Endothelial cell of umbilical vein (primary cell): ENCODE results near the gene GLB1L2. TPM values are rescaled to one million over a fixed set of nuclear protein-coding genes. Genes with fewer than 3 reads are reported as not detected.

Experiments used
- BruUV-seq: library from RNA; stranded (reverse); fragments of 400-500 nt; replicated peaks from 2 replicates; lab custom pipeline; 2021; lab: Mats Ljungman, UMichigan
- CTCF ChIA-PET: fragments of 300-600, 350-600 bp; sonication (Branson Sonifier 250); formaldehyde crosslinking; loops from one replicate; lab custom pipeline; 2021; ENCODE audit warnings: antibody characterized with exemption, inconsistent platforms; lab: Charles Lee
- POLR2A ChIA-PET: fragments of 300-600, 350-600 bp; sonication (Branson Sonifier 250); formaldehyde crosslinking; loops from one replicate; lab custom pipeline; 2021; ENCODE audit warnings: antibody characterized with exemption, inconsistent platforms; lab: Charles Lee
- DNase-seq: peaks from one replicate; pipeline ENCODE4 v3.0.0-alpha.2; 2011; ENCODE audit warnings: low read depth, low spot score
- FAIRE-seq: peaks from 2 replicates; lab custom pipeline; 2011; peaks lifted over from hg19 to GRCh38; lab: Jason Lieb, UNC
- H2AFZ ChIP-seq: 2 replicates; pipeline ENCODE4 v1.6.0; 2012; ENCODE audit warnings: low read depth, low read length, control low read depth, inconsistent platforms
- H3K27ac ChIP-seq: 2 replicates; pipeline ENCODE4 v1.5.1; 2011; ENCODE audit warnings: low read depth, mild to moderate bottlenecking, control low read depth, low read length, moderate library complexity; ENCODE audit not compliant: insufficient read depth
- H3K27me3 ChIP-seq, 2 experiments: 2 replicates each; pipeline versions ENCODE4 v1.6.0 to v1.6.1; 2011; ENCODE audit warnings: low read length in 2 of 2, mixed read lengths in 1 of 2; ENCODE audit not compliant: control insufficient read depth in 2 of 2, insufficient read depth in 2 of 2
- H3K36me3 ChIP-seq, 2 experiments: 2 replicates in 1 of 2; 3 replicates in 1 of 2; pipeline ENCODE4 v1.5.1; 2011; ENCODE audit warnings: low read length in 2 of 2, mild to moderate bottlenecking in 1 of 2, moderate library complexity in 1 of 2; ENCODE audit not compliant: control insufficient read depth in 2 of 2, insufficient read depth in 2 of 2; ENCODE audit errors: extremely low read depth in 1 of 2
- H3K4me1 ChIP-seq: 3 replicates; pipeline ENCODE4 v1.5.1; 2011; ENCODE audit warnings: mild to moderate bottlenecking, low read length; ENCODE audit not compliant: control insufficient read depth, insufficient read depth; ENCODE audit errors: extremely low read depth
- H3K4me2 ChIP-seq: 2 replicates; pipeline ENCODE4 v1.6.1; 2011; ENCODE audit warnings: low read length, control low read depth, mixed read lengths; ENCODE audit not compliant: insufficient read depth
- H3K4me3 ChIP-seq, 3 experiments: fragments of 200-600 bp in 1 of 3; sonication (generic), shearing (Covaris generic) in 1 of 3; replicated peaks in 1 of 3; 2 replicates each; pipeline ENCODE4 v1.5.1; 2011 to 2016; ENCODE audit warnings: control low read depth in 3 of 3, low read length in 3 of 3, mild to moderate bottlenecking in 2 of 3, inconsistent platforms in 1 of 3, low read depth in 1 of 3, moderate library complexity in 1 of 3; ENCODE audit not compliant: insufficient read depth in 1 of 3
- H3K79me2 ChIP-seq: 2 replicates; pipeline ENCODE4 v1.6.0; 2012; ENCODE audit warnings: low read length, inconsistent platforms; ENCODE audit not compliant: control insufficient read depth, insufficient read depth
- H3K9ac ChIP-seq: replicated peaks from 2 replicates; pipeline ENCODE3; 2011; ENCODE audit warnings: low read length, control low read depth; ENCODE audit not compliant: insufficient read depth; ENCODE audit errors: extremely low read depth
- H3K9me1 ChIP-seq: replicated peaks from 3 replicates; pipeline ENCODE4 v1.6.0; 2011; ENCODE audit warnings: mild to moderate bottlenecking, low read length; ENCODE audit not compliant: control insufficient read depth, insufficient read depth; ENCODE audit errors: extremely low read depth
- H3K9me3 ChIP-seq: replicated peaks from 2 replicates; pipeline ENCODE4 v1.5.1; 2012; ENCODE audit warnings: low read length, inconsistent platforms; ENCODE audit not compliant: control insufficient read depth, insufficient read depth
- H4K20me1 ChIP-seq: replicated peaks from 2 replicates; pipeline ENCODE3; 2011; ENCODE audit warnings: mild to moderate bottlenecking, low read length; ENCODE audit not compliant: control insufficient read depth, insufficient read depth; ENCODE audit errors: extremely low read depth
- EZH2 ChIP-seq: IDR thresholded peaks from 2 replicates; pipeline ENCODE4 v1.6.1; 2012; ENCODE audit warnings: borderline replicate concordance, low read depth, mild to moderate bottlenecking, moderate library complexity, low read length, inconsistent platforms; ENCODE audit not compliant: severe bottlenecking
- FOS ChIP-seq: IDR thresholded peaks from 2 replicates; pipeline ENCODE4 v1.6.1; 2011; ENCODE audit warnings: mild to moderate bottlenecking, low read length, moderate library complexity, borderline replicate concordance; ENCODE audit not compliant: insufficient read depth
- GATA2 ChIP-seq: IDR thresholded peaks from 2 replicates; pipeline ENCODE4 v1.7.0; 2011; ENCODE audit warnings: low read depth, mild to moderate bottlenecking, moderate library complexity, mixed read lengths, low read length; ENCODE audit not compliant: insufficient read length, insufficient read depth
- JUN ChIP-seq: IDR thresholded peaks from 2 replicates; pipeline ENCODE4 v1.6.1; 2011; ENCODE audit warnings: borderline replicate concordance, low read depth; ENCODE audit not compliant: insufficient read length, insufficient read depth
- MYC ChIP-seq: IDR thresholded peaks from one replicate; pipeline ENCODE4 v1.6.1; 2011; ENCODE audit warnings: mild to moderate bottlenecking, low read depth, low read length
- POLR2A ChIP-seq: IDR thresholded peaks from 2 replicates; pipeline ENCODE4 v1.6.1; 2012; ENCODE audit warnings: low read depth, mild to moderate bottlenecking, control low read depth, low read length
- POLR2AphosphoS5 ChIP-seq: IDR thresholded peaks from 2 replicates; pipeline ENCODE4 v1.6.1; 2012; ENCODE audit warnings: low read depth, mild to moderate bottlenecking, control low read depth, low read length, moderate library complexity; ENCODE audit not compliant: insufficient read depth
- dilution Hi-C: fragments of 300-500 bp; cut with MboI; formaldehyde crosslinking; loops from one replicate; pipeline ENCODE4 v1.15.0; 2019; ENCODE audit warnings: low sequenced_read_pairs; ENCODE audit not compliant: extremely low pct_ligation_motif_present
- intact Hi-C: fragments of 100-400 bp; cut with micrococcal nuclease; formaldehyde crosslinking; loops from one replicate; pipeline ENCODE4 v1.10.0; 2022
- polyA plus RNA-seq, 4 experiments: library from polyadenylated mRNA; depleted of rRNA in 3 of 4; stranded (reverse) in 3 of 4; unstranded in 1 of 4; fragments of >200 nt; gene quantifications; 2 replicates each; pipeline versions ENCODE4 v1.2.1 to v1.2.3, GENCODE V29; 2011 to 2012; ENCODE audit warnings: missing spikeins in 1 of 4
- total RNA-seq: library from RNA; stranded (reverse); gene quantifications from 2 replicates; pipeline ENCODE4 v1.2.3, GENCODE V29; 2021
- TF ChIP-seq, protein P1 (sequence below), 2 donors: IDR thresholded peaks; 1 replicate in 1 of 2; 2 replicates in 1 of 2; pipeline ENCODE4 v1.5.1; 2011; ENCODE audit warnings: low read length in 2 of 2, mild to moderate bottlenecking in 2 of 2, moderate library complexity in 2 of 2, control low read depth in 1 of 2, inconsistent platforms in 1 of 2, low read depth in 1 of 2; ENCODE audit not compliant: insufficient read depth in 1 of 2; ENCODE audit errors: extremely low read depth in 1 of 2
- TF ChIP-seq, protein P2 (sequence below): IDR thresholded peaks from 2 replicates; pipeline ENCODE4 v1.6.1; 2011; ENCODE audit not compliant: insufficient read depth, insufficient read length

GLB1L2 gene
- total and polyA plus RNA-seq, 2 donors (not counting 3 experiments of a cell fraction or from before 2014, with no cell fraction given), result 0.55 to 0.59 TPM

DNA sequence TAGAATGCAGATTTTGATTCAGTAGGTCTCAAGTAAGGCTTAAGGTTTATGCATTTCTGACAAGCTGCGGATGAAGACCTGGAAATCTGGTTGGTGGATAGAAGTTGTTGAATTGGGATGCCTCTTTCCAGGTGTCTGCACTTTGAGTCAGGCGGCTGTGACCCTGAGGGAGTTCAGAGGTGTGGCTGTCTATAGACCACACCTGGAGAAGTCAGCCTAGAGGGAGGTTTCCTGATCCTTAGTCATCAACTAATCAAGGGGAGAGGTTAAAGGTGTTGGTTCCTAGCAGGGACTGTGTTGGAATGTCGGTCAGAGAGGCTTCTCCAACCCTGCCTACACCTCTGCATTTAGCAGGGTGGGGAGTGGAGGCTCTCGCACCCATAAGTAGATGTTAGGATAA lies 8.0 kb downstream of the GLB1L2 start:
- Histone ChIP-seq H3K79me2 (no peaks in the 10 kb centered on the region), H3K9me3 (no peaks in the 10 kb centered on the region), H3K9me1 (no peaks in the 10 kb centered on the region), H3K4me2 (no peak overlapping the region), H3K4me3 (no peak overlapping the region), H3K27me3 (no peaks in the 10 kb centered on the region), H3K9ac (no peak overlapping the region), H4K20me1 (no peaks in the 10 kb centered on the region), H2AFZ (no peak overlapping the region), H3K36me3 (no peaks in the 10 kb centered on the region), H3K4me1 (no peaks in the 10 kb centered on the region), H3K27ac (no peak overlapping the region)
- no TSS peak for BruUV-seq
- intact Hi-C loops (loop anchor here (10.0 kb wide), 1 partner anchor 305 kb away; no protein-coding TSS in a partner anchor), dilution Hi-C loops (no loop called here)
- DNase-seq (no peak), FAIRE-seq (no peak)
- ChIA-PET POLR2A (no interaction called here), CTCF (no interaction called here)
- TF ChIP-seq, protein P1, sequence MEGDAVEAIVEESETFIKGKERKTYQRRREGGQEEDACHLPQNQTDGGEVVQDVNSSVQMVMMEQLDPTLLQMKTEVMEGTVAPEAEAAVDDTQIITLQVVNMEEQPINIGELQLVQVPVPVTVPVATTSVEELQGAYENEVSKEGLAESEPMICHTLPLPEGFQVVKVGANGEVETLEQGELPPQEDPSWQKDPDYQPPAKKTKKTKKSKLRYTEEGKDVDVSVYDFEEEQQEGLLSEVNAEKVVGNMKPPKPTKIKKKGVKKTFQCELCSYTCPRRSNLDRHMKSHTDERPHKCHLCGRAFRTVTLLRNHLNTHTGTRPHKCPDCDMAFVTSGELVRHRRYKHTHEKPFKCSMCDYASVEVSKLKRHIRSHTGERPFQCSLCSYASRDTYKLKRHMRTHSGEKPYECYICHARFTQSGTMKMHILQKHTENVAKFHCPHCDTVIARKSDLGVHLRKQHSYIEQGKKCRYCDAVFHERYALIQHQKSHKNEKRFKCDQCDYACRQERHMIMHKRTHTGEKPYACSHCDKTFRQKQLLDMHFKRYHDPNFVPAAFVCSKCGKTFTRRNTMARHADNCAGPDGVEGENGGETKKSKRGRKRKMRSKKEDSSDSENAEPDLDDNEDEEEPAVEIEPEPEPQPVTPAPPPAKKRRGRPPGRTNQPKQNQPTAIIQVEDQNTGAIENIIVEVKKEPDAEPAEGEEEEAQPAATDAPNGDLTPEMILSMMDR (IDR thresholded peaks at IDR 0.05; ENCODE audit: extremely low read depth in 1 of 2, insufficient read depth in 1 of 2, low read depth in 1 of 2, low read length in 2 of 2), result no peak
- TF ChIP-seq FOS, result no peak

DNA sequence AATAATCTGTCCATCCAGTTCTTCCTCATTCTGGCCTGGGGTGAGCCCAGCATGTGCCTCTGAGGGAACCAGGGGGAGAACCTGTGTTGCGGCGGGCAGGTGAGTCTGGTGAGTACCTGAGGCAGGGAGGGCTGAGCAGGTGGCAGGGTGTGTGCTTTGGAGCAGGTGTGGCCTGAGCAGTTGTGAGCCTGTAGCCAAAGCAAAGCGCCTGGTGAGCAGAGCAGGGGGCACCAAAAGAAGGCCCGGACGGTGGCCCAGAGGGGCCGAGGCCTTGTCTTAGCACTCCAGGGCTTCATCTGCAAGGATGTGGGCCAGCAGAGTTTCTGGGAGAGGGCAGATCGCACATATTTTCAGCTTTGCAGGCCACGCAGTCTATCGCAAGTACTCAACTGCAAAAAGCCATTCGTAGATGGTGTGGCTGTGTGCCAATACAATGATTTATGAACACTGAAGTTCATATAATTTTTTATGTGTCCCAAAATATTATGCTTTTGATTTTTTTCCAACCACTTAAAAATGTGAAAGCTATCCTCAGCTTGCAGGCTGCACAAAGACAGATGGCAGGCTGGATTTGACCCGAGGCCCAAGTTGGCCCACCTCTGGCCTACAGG lies 8.7 kb downstream of the GLB1L2 start:
- no TSS peak for BruUV-seq
- intact Hi-C loops, result no loop called here

More for the DNA sequence above, 8.7 kb downstream of the GLB1L2 start:
- ChIA-PET CTCF (no interaction called here), POLR2A (no interaction called here)
- no peak overlapping the region for H3K4me2 ChIP-seq
- FAIRE-seq (no peak), DNase-seq (no peak)
- no peaks in the 10 kb centered on the region for H4K20me1 ChIP-seq
- TF ChIP-seq FOS (no peak), GATA2 (no peak), POLR2A (no peak), JUN (no peak), MYC (no peak), POLR2AphosphoS5 (no peak), EZH2 (no peak)
- TF ChIP-seq, protein P1 (IDR thresholded peaks at IDR 0.05; ENCODE audit: extremely low read depth in 1 of 2, insufficient read depth in 1 of 2, low read depth in 1 of 2, low read length in 2 of 2), result no peak
- TF ChIP-seq, protein P2, sequence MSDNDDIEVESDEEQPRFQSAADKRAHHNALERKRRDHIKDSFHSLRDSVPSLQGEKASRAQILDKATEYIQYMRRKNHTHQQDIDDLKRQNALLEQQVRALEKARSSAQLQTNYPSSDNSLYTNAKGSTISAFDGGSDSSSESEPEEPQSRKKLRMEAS, result no peak
- no peaks in the 10 kb centered on the region for H3K4me1 ChIP-seq
- no peak overlapping the region for H2AFZ ChIP-seq
- no peaks in the 10 kb centered on the region for H3K9me3 ChIP-seq
- dilution Hi-C loops, result no loop called here
- no peak overlapping the region for H3K4me3 ChIP-seq
- no peaks in the 10 kb centered on the region for H3K36me3 ChIP-seq
- H3K79me2 ChIP-seq, result no peaks in the 10 kb centered on the region
- no peaks in the 10 kb centered on the region for H3K27me3 ChIP-seq
- no peaks in the 10 kb centered on the region for H3K9me1 ChIP-seq
- no peak overlapping the region for H3K27ac ChIP-seq
- H3K9ac ChIP-seq, result no peak overlapping the region
